HEK293 (cell line): ENCODE results near the gene KCNK7.

Experiments used
- CTCF ChIA-PET: fragments of 350-600 bp; formaldehyde crosslinking; extraction: SDS; loops from one replicate; lab custom pipeline; 2021; ENCODE audit warnings: antibody characterized with exemption; lab: Yijun Ruan, JAX
- POLR2A ChIA-PET: fragments of 300-600 bp; formaldehyde crosslinking; extraction: SDS; loops from one replicate; lab custom pipeline; 2020; ENCODE audit warnings: antibody characterized with exemption, inconsistent platforms; lab: Yijun Ruan, JAX
- H3K27ac ChIP-seq: fragments of 200-500 bp; sonication (Bioruptor generic); 2 replicates; pipeline ENCODE4 v1.5.1; 2014; ENCODE audit warnings: low read depth, low read length, control low read depth, inconsistent platforms; ENCODE audit errors: extremely low read depth
- H3K36me3 ChIP-seq, 2 experiments: fragments of 200-500 bp in 1 of 2; sonication (Bioruptor generic) in 1 of 2; 1 replicate in 1 of 2; 2 replicates in 1 of 2; pipeline ENCODE4 v1.5.1; 2014 to 2017; ENCODE audit warnings: inconsistent platforms in 2 of 2, low read length in 2 of 2; ENCODE audit not compliant: control insufficient read depth in 2 of 2, insufficient read depth in 1 of 2
- H3K4me1 ChIP-seq: fragments of 200-500 bp; sonication (Bioruptor generic); 2 replicates; pipeline ENCODE4 v1.5.1; 2014; ENCODE audit warnings: mild to moderate bottlenecking, low read length, inconsistent platforms; ENCODE audit not compliant: control insufficient read depth, insufficient read depth
- H3K4me3 ChIP-seq: 2 replicates; pipeline ENCODE4 v1.5.1; 2011; ENCODE audit warnings: low read depth, mild to moderate bottlenecking, control low read depth, low read length, moderate library complexity
- H3K9me3 ChIP-seq: fragments of 200-500 bp; sonication (Bioruptor generic); 2 replicates; pipeline ENCODE4 v1.5.1; 2014; ENCODE audit warnings: low read depth, low read length, inconsistent platforms; ENCODE audit not compliant: control insufficient read depth, insufficient read depth
- KLF16 ChIP-seq: fragments of 450-650 bp; formaldehyde crosslinking; IDR thresholded peaks from 2 replicates; pipeline ENCODE4 v1.5.1; 2017; ENCODE audit warnings: missing biosample characterization, missing genetic modification characterization
- SCRT1 ChIP-seq: fragments of 450-650 bp; formaldehyde crosslinking; IDR thresholded peaks from 2 replicates; pipeline ENCODE4 v1.5.1; 2016; ENCODE audit warnings: missing biosample characterization, missing genetic modification characterization, borderline replicate concordance
- SP2 ChIP-seq: fragments of 450-650 bp; formaldehyde crosslinking; IDR thresholded peaks from 2 replicates; pipeline ENCODE4 v1.5.1; 2016; ENCODE audit warnings: missing biosample characterization, missing genetic modification characterization
- TCF7L2 ChIP-seq: IDR thresholded peaks from 2 replicates; pipeline ENCODE4 v1.6.1; 2011; ENCODE audit warnings: low read depth, mild to moderate bottlenecking, inconsistent platforms, low read length, moderate library complexity, borderline replicate concordance
- WT1 ChIP-seq: fragments of 450-650 bp; formaldehyde crosslinking; IDR thresholded peaks from 2 replicates; pipeline ENCODE4 v1.5.1; 2016; ENCODE audit warnings: missing biosample characterization, missing genetic modification characterization
- ZBTB1 ChIP-seq: fragments of 450-650 bp; formaldehyde crosslinking; IDR thresholded peaks from 2 replicates; pipeline ENCODE4 v1.5.1; 2016; ENCODE audit warnings: missing biosample characterization, missing genetic modification characterization
- ZFP41 ChIP-seq: fragments of 450-650 bp; formaldehyde crosslinking; IDR thresholded peaks from 2 replicates; pipeline ENCODE4 v1.5.1; 2016; ENCODE audit warnings: missing biosample characterization, missing genetic modification characterization, borderline replicate concordance
- ZNF23 ChIP-seq: fragments of 450-650 bp; formaldehyde crosslinking; IDR thresholded peaks from 2 replicates; pipeline ENCODE4 v1.5.1; 2016; ENCODE audit warnings: missing biosample characterization, missing genetic modification characterization, borderline replicate concordance
- ZNF416 ChIP-seq: fragments of 450-650 bp; formaldehyde crosslinking; IDR thresholded peaks from 2 replicates; pipeline ENCODE4 v1.5.1; 2016; ENCODE audit warnings: missing biosample characterization, missing genetic modification characterization
- ZNF501 ChIP-seq: fragments of 450-650 bp; formaldehyde crosslinking; IDR thresholded peaks from 2 replicates; pipeline ENCODE4 v1.5.1; 2016; ENCODE audit warnings: missing biosample characterization, missing genetic modification characterization
- ZNF561 ChIP-seq: fragments of 450-650 bp; IDR thresholded peaks from 2 replicates; pipeline ENCODE4 v1.5.1; 2018; ENCODE audit warnings: missing biosample characterization, missing genetic modification characterization, borderline replicate concordance
- ZNF600 ChIP-seq: fragments of 450-650 bp; formaldehyde crosslinking; IDR thresholded peaks from 2 replicates; pipeline ENCODE4 v1.5.1; 2016; ENCODE audit warnings: missing biosample characterization, missing genetic modification characterization
- ZNF623 ChIP-seq: fragments of 450-650 bp; formaldehyde crosslinking; IDR thresholded peaks from 2 replicates; pipeline ENCODE4 v1.5.1; 2016; ENCODE audit warnings: missing biosample characterization, missing genetic modification characterization
- ZNF629 ChIP-seq: fragments of 450-650 bp; formaldehyde crosslinking; IDR thresholded peaks from 2 replicates; pipeline ENCODE4 v1.5.1; 2017; ENCODE audit warnings: missing biosample characterization, missing genetic modification characterization
- TF ChIP-seq, protein P1 (sequence below): fragments of 450-650 bp; formaldehyde crosslinking; IDR thresholded peaks from 2 replicates; pipeline ENCODE4 v1.5.1; 2016; ENCODE audit warnings: missing biosample characterization, missing genetic modification characterization
- TF ChIP-seq, protein P2 (sequence below): fragments of 450-650 bp; formaldehyde crosslinking; IDR thresholded peaks from 2 replicates; pipeline ENCODE4; 2016; ENCODE audit warnings: missing biosample characterization, missing genetic modification characterization
- TF ChIP-seq, protein P3 (sequence below): fragments of 450-650 bp; formaldehyde crosslinking; IDR thresholded peaks from 2 replicates; pipeline ENCODE4 v1.5.1; 2016; ENCODE audit warnings: missing biosample characterization, missing genetic modification characterization
- TF ChIP-seq, protein P4 (sequence below): fragments of 450-650 bp; formaldehyde crosslinking; IDR thresholded peaks from 2 replicates; pipeline ENCODE4 v1.5.1; 2016; ENCODE audit warnings: missing biosample characterization, missing genetic modification characterization

Gene KCNK7

DNA sequence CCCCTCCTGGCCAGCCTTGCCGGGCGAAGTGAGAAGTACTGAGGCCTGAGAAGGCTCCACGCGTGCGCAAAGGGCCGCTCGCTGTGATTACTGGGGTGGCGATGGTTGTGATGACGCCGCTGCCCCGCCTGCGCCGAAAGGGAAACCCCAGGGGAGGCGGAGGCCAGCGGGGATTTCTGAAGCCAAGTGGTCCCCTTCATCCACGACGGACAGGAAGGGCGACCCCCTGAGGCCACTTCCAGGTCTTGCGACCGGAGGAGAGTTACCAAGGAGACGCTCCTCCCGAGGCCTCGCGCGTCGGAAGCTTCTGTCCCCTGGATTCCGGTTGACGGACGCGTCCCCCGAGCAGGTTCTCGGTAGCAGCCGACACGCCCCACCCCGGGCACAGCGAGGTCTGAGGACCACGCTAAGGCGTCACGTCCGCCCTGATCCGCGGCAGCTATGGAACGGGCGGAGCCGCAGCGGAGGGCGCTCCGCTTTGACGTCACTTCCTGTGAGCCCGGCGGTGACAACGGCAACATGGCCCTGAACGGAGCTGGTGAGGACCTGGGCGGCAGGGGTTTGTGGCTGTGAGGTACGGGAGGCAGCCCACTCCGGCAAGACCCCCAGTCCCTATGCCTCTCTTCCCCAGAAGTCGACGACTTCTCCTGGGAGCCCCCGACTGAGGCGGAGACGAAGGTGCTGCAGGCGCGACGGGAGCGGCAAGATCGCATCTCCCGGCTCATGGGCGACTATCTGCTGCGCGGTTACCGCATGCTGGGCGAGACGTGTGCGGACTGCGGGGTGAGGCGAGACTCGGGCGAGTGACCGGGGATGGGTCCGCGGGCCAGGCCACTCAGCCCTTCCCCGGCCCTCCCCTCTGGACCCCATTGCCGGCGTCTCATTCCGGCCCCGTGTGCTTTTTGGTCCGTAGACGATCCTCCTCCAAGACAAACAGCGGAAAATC is 25.4 kb downstream of the KCNK7 start, which contains the start of gene ZNRD2 (continued):
- TF ChIP-seq ZNF561 (tag by site-specific recombination): peak; percentile 69; the same call in 1 of the 2 replicates

DNA sequence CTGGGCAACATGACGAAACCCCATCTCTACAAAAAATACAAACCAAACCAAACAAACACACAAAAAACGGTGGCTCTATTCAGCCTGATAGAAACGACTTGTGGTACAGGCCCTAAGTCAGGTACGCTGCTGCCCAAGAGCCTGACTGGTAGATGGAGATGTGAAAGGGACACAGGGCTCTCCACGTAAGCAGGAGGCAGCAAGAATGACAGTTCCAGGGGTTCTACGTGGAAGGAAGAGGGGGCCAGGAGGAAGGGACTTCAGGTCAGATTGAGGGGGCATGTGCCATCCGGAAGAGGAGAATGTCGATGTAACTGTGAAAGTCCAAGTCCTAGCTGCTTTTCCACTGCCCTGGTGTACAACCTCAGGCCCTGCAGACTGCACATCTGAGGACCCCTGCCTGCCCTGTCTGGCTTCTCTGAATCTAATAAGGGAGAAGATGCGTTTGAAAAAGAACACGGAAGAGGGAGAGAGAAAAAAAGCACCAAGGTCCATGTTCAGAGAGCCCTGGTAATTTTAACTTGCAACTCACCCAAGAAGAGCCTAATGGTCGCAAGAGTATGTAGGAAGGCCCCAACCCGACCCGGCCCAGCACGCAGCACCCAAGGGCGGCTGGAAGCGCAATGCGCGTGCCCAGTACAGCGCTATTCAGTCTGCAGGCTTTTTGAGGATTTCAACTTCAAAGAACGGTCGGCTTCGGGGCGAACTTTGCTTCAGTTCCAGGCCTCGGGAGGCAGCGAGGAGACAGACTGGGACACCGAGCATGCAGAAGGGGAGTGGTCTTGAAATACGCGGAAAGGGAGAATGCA is 26.2 kb downstream of the KCNK7 start:
- Histone ChIP-seq H3K9me3 (no peaks in the 10 kb centered on the region), H3K27ac (peak overlapping the region; percentile 93), H3K4me1 (peaks cover 16% of the 10 kb centered on the region; the same call in 1 of the 2 replicates), H3K36me3 (peaks cover 0 to 17% of the 10 kb centered on the region in 2 experiments; a peak in 1 of 3 replicates), H3K4me3 (peak overlapping the region; percentile 74)
- ChIA-PET POLR2A (interaction anchor here (1.1 to 4.2 kb wide), 12 partner anchors 9 to 290 kb away, joined by 3 to 41 read pairs (median 8); partner anchors contain the start of genes CFL1, LTBP3, MALAT1 and MAP3K11), CTCF (interaction anchor here (0.6 to 5.6 kb wide), 6 partner anchors 13 to 343 kb away, joined by 3 to 133 read pairs (median 4); no protein-coding TSS in a partner anchor)
- TF ChIP-seq ZBTB1 (tag by site-specific recombination) (no peak), ZNF600 (tag by site-specific recombination) (0 out of 2 replicates have a peak, but pooled peaks have one; percentile 8)
- TF ChIP-seq, protein P1, sequence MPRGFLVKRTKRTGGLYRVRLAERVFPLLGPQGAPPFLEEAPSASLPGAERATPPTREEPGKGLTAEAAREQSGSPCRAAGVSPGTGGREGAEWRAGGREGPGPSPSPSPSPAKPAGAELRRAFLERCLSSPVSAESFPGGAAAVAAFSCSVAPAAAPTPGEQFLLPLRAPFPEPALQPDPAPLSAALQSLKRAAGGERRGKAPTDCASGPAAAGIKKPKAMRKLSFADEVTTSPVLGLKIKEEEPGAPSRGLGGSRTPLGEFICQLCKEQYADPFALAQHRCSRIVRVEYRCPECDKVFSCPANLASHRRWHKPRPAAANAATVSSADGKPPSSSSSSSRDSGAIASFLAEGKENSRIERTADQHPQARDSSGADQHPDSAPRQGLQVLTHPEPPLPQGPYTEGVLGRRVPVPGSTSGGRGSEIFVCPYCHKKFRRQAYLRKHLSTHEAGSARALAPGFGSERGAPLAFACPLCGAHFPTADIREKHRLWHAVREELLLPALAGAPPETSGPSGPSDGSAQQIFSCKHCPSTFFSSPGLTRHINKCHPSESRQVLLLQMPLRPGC: 0 out of 2 replicates have a peak, but pooled peaks have one; percentile 5

DNA sequence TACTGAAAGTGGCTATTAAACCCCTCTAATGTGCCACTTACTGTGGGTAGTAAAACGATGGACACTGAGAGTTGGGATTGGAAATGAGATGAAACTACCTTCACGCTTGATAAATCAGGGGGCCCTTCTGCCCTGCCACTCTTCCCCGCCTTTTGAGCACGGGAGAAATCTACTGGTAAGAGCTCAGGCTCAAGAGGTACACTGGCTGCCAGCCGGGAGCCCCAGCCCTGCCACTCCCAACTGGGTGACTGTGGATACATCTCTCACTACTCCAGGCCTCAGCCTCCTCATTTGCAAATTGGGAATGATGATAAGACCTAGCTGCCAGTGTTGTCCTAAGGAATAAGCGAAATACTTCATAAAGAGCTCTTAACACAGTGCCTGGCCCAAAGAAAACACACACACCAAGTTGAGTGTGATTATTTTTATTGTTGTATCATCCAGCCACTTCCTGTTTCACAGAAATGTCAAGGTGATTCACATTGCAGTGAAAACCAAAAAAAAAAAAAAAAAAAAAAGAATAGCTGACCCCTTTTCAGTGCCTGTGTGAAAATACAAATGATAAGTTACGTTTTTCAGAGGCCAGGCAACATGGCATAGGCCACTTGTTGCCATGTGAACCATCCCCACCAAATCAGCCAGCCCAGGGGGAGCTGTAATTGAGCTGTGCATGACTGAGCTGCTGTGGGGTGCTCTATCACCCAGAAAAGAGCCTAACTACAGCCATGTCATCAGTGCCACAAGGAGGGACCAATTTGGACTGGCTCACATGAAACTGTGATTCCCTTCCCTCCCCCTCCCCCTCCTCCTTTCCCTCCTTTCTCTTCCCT is 29.8 kb downstream of the KCNK7 start:
- peaks cover 3% of the 10 kb centered on the region; the same call in 1 of the 2 replicates for H3K4me1 ChIP-seq
- H3K36me3 ChIP-seq: peaks cover 0 to 13% of the 10 kb centered on the region in 2 experiments; a peak in 1 of 3 replicates
- no peak overlapping the region for H3K4me3 ChIP-seq
- H3K27ac ChIP-seq: no peak overlapping the region
- ChIA-PET POLR2A (interaction anchor here (0.8 to 1.6 kb wide), 5 partner anchors 14 to 49 kb away, joined by 3 to 9 read pairs (median 8); no protein-coding TSS in a partner anchor), CTCF (interaction anchor here (0.6 to 2.0 kb wide), 4 partner anchors 14 to 24 kb away, joined by 3 to 6 read pairs (median 4); no protein-coding TSS in a partner anchor)
- H3K9me3 ChIP-seq: no peaks in the 10 kb centered on the region
- TF ChIP-seq, protein P2, sequence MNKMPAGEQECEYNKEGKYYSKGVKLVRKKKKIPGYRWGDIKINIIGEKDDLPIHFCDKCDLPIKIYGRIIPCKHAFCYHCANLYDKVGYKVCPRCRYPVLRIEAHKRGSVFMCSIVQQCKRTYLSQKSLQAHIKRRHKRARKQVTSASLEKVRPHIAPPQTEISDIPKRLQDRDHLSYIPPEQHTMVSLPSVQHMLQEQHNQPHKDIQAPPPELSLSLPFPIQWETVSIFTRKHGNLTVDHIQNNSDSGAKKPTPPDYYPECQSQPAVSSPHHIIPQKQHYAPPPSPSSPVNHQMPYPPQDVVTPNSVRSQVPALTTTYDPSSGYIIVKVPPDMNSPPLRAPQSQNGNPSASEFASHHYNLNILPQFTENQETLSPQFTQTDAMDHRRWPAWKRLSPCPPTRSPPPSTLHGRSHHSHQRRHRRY (tag by site-specific recombination): no peak
- TF ChIP-seq SP2 (tag by site-specific recombination): no peak
- no peak for TF ChIP-seq TCF7L2
- TF ChIP-seq, protein P3, sequence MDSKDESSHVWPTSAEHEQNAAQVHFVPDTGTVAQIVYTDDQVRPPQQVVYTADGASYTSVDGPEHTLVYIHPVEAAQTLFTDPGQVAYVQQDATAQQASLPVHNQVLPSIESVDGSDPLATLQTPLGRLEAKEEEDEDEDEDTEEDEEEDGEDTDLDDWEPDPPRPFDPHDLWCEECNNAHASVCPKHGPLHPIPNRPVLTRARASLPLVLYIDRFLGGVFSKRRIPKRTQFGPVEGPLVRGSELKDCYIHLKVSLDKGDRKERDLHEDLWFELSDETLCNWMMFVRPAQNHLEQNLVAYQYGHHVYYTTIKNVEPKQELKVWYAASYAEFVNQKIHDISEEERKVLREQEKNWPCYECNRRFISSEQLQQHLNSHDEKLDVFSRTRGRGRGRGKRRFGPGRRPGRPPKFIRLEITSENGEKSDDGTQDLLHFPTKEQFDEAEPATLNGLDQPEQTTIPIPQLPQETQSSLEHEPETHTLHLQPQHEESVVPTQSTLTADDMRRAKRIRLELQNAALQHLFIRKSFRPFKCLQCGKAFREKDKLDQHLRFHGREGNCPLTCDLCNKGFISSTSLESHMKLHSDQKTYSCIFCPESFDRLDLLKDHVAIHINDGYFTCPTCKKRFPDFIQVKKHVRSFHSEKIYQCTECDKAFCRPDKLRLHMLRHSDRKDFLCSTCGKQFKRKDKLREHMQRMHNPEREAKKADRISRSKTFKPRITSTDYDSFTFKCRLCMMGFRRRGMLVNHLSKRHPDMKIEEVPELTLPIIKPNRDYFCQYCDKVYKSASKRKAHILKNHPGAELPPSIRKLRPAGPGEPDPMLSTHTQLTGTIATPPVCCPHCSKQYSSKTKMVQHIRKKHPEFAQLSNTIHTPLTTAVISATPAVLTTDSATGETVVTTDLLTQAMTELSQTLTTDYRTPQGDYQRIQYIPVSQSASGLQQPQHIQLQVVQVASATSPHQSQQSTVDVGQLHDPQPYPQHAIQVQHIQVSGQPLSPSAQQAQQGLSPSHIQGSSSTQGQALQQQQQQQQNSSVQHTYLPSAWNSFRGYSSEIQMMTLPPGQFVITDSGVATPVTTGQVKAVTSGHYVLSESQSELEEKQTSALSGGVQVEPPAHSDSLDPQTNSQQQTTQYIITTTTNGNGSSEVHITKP (tag by site-specific recombination): peak; percentile 81
- TF ChIP-seq, protein P4, sequence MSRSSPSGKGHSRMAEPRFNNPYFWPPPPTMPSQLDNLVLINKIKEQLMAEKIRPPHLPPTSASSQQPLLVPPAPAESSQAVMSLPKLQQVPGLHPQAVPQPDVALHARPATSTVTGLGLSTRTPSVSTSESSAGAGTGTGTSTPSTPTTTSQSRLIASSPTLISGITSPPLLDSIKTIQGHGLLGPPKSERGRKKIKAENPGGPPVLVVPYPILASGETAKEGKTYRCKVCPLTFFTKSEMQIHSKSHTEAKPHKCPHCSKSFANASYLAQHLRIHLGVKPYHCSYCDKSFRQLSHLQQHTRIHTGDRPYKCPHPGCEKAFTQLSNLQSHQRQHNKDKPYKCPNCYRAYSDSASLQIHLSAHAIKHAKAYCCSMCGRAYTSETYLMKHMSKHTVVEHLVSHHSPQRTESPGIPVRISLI (tag by site-specific recombination): 0 out of 2 replicates have a peak, but pooled peaks have one; percentile 12
- TF ChIP-seq ZFP41 (tag by site-specific recombination): no peak
- no peak for TF ChIP-seq ZNF600 (tag by site-specific recombination)
- TF ChIP-seq WT1 (tag by site-specific recombination): no peak
- no peak for TF ChIP-seq ZNF416 (tag by site-specific recombination)
- no peak for TF ChIP-seq ZNF23
- TF ChIP-seq KLF16 (tag by site-specific recombination): no peak
- no peak for TF ChIP-seq ZNF501
- TF ChIP-seq ZNF623: no peak
- no peak for TF ChIP-seq ZNF629 (tag by site-specific recombination)
- peak; percentile 60; the same call in 1 of the 2 replicates for TF ChIP-seq SCRT1 (tag by site-specific recombination)
